ENCODE results near the gene KCND3. TPM values are rescaled to one million over a fixed set of nuclear protein-coding genes. Genes with fewer than 3 reads are reported as not detected.
A peak's percentile ranks its signal among the peaks of the same experiment; 100 is the strongest.

Gene KCND3
- total RNA-seq, 1 experiment from 2014 or later, result 0.15 TPM

DNA sequence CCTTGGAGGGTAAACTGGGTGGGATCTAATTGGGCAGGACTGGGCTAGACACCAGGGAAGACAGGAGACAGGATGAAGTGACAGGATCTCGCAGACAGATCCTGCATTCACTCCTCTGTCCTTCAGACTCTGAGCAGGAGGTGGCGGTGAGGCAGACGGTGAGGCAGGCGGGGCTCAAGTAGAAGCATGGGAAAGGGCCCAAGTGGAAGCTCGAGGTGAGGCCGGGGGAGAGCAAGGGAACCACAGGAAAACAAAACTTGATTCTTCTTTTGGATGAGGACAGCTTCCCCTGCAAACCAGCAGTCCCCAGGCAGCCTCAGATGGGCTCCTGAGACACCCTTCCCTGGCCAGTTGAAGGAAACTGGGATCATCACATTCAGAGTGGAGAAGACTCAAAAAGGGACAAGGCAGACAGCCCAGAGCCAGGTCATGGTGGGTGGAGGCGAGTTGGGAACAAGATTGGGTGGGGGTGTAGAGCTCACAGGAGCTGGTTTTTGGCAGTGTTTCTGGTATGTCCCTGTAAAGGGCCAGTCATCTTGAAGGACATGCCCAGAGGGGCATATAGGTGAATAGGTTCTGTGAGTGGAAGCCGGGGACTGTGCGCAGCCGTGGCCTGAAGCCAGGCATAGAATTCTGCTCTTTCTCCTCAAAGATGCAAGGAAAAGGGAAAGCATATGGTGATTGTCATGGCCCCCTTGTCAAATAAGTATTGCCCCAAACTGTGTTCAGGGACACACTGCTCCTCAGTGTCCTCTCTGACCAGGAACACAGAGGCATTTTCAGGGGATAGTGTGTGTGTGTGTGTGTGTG, 268.3 kb downstream of the KCND3 start:
- H3K9ac ChIP-seq (ENCODE audit: extremely low read depth, insufficient read length, low read length), result no peak overlapping the region
- no peak overlapping the region for H3T11ph ChIP-seq (ENCODE audit: low read length)
- DNase-seq, result peak; percentile 47
- Mint-ChIP-seq H3K27me3 (ENCODE audit: low read depth) (peaks cover 1% of the 10 kb centered on the region; the same call in 1 of the 2 replicates), H3K9me3 (no peaks in the 10 kb centered on the region; a peak in 1 of 5 replicates), H3K4me3 (peak overlapping the region in 1 of 2 experiments; percentile 43; a peak in 1 of 5 replicates), H3K4me1 (peaks cover 42% of the 10 kb centered on the region in 2 experiments), H3K36me3 (ENCODE audit: insufficient read depth in 1 of 3, low read depth in 3 of 3) (peaks cover 0 to 2% (median 0%) of the 10 kb centered on the region in 3 experiments; a peak in 3 of 7 replicates), H3K27ac (peak overlapping the region; percentile 11 to 43 (median 38); a peak in 5 of 7 replicates)
- no peak overlapping the region for H2BK12ac ChIP-seq (ENCODE audit: insufficient read length, low read depth, low read length)
- no peak overlapping the region for H2BK5ac ChIP-seq (ENCODE audit: insufficient read length, low read length)
- no peaks in the 10 kb centered on the region for H3K27me3 ChIP-seq (ENCODE audit: insufficient read depth, low read length)
- H3K18ac ChIP-seq (ENCODE audit: insufficient read length, low read depth, low read length), result no peak overlapping the region
- WGBS (ENCODE audit: extremely low coverage, insufficient read length, low lambda C conversion rate), result no CpG with 5 or more reads among the region's 10 CpGs
- peaks cover 15% of the 10 kb centered on the region; the same call in 1 of the 2 replicates for H3K4me1 ChIP-seq (ENCODE audit: insufficient read depth, low read length)
- no peak overlapping the region for H4K8ac ChIP-seq (replicated peaks; ENCODE audit: insufficient read length, low read depth, low read length)
- H2AFZ ChIP-seq (ENCODE audit: low read length), result no peak overlapping the region
- no peak overlapping the region for H3K56ac ChIP-seq (ENCODE audit: insufficient read length, low read depth, low read length)
- no peak overlapping the region for H2BK15ac ChIP-seq (ENCODE audit: low read depth, low read length)
- no peaks in the 10 kb centered on the region for H3K79me2 ChIP-seq (ENCODE audit: insufficient read depth, low read length)
- H2BK120ac ChIP-seq (ENCODE audit: low read depth, low read length, poor library complexity, severe bottlenecking), result no peak overlapping the region
- H3K14ac ChIP-seq (ENCODE audit: insufficient read depth, low read length), result no peak overlapping the region
- no peak overlapping the region for H4K91ac ChIP-seq (ENCODE audit: insufficient read length, low read depth, low read length)
- no peak overlapping the region for H4K5ac ChIP-seq (ENCODE audit: insufficient read length, low read depth, low read length)
- no peak overlapping the region for H3K4me2 ChIP-seq (ENCODE audit: insufficient read depth, insufficient read length, low read length)
- H3K9me3 ChIP-seq (ENCODE audit: control insufficient read depth, low read depth, low read length), result no peaks in the 10 kb centered on the region
- no peak overlapping the region for H3K27ac ChIP-seq (ENCODE audit: insufficient read length, low read depth, low read length)
- no peaks in the 10 kb centered on the region for H3K23me2 ChIP-seq (ENCODE audit: insufficient read length, low read depth, low read length, poor library complexity, severe bottlenecking)
- no peaks in the 10 kb centered on the region for H4K20me1 ChIP-seq (ENCODE audit: control insufficient read depth, insufficient read depth, insufficient read length)
- H2AK5ac ChIP-seq (ENCODE audit: insufficient read length, low read length), result no peak overlapping the region
- no peak overlapping the region for H2BK20ac ChIP-seq (ENCODE audit: low read depth, low read length, poor library complexity, severe bottlenecking)
- H3K79me1 ChIP-seq (ENCODE audit: insufficient read depth, low read depth, low read length, poor library complexity, severe bottlenecking), result no peaks in the 10 kb centered on the region
- no peak overlapping the region for H3K23ac ChIP-seq (ENCODE audit: insufficient read length, low read depth, low read length)
- TF ChIP-seq, protein P1, sequence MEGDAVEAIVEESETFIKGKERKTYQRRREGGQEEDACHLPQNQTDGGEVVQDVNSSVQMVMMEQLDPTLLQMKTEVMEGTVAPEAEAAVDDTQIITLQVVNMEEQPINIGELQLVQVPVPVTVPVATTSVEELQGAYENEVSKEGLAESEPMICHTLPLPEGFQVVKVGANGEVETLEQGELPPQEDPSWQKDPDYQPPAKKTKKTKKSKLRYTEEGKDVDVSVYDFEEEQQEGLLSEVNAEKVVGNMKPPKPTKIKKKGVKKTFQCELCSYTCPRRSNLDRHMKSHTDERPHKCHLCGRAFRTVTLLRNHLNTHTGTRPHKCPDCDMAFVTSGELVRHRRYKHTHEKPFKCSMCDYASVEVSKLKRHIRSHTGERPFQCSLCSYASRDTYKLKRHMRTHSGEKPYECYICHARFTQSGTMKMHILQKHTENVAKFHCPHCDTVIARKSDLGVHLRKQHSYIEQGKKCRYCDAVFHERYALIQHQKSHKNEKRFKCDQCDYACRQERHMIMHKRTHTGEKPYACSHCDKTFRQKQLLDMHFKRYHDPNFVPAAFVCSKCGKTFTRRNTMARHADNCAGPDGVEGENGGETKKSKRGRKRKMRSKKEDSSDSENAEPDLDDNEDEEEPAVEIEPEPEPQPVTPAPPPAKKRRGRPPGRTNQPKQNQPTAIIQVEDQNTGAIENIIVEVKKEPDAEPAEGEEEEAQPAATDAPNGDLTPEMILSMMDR (conservative IDR thresholded peaks at IDR 0.05), result no peak
- H3K4ac ChIP-seq (ENCODE audit: low read depth, low read length), result no peak overlapping the region

Other genes starting within 250 kb of the KCND3 start
- gene DDX20, start 233.8 kb downstream of the KCND3 start, total RNA-seq (2021), result 38.0 and 38.3 TPM in 2 replicates

Measured in H9 (cell line).